HepG2 (cell line): ENCODE measurements around the gene PRR30. TPM values are rescaled to one million over a fixed set of nuclear protein-coding genes. Genes with fewer than 3 reads are reported as not detected.
A peak's percentile ranks its signal among the peaks of the same experiment; 100 is the strongest.

Experiments
- ATAC-seq: fragments of 200-7000 bp; cut with Tn5 transposase; 3 replicates; pipeline ENCODE4 v1.9.1; 2020; ENCODE audit warnings: mild to moderate bottlenecking, moderate library complexity
- BruUV-seq: library from RNA; stranded (reverse); fragments of 400-500 nt; replicated peaks from 2 replicates; lab custom pipeline; 2021; lab: Mats Ljungman, UMichigan
- CTCF ChIA-PET: fragments of 300-600 bp; formaldehyde crosslinking; extraction: SDS; loops from one replicate; lab custom pipeline; 2021; ENCODE audit warnings: low total read pairs, inconsistent platforms, low intra/inter-chr PET ratio; lab: Yijun Ruan, JAX
- POLR2A ChIA-PET: fragments of 350-600 bp; sonication (Branson Sonifier 250); formaldehyde crosslinking; loops from one replicate; lab custom pipeline; 2020; ENCODE audit warnings: antibody characterized with exemption, inconsistent platforms; lab: Yijun Ruan, JAX
- DNase-seq: peaks from one replicate; pipeline ENCODE4 v3.0.0-alpha.2; 2015; ENCODE audit warnings: low spot score
- FAIRE-seq: peaks from 3 replicates; lab custom pipeline; 2011; peaks lifted over from hg19 to GRCh38; lab: Jason Lieb, UNC
- H2AFZ ChIP-seq: one replicate; pipeline ENCODE4 v1.6.1; 2011; ENCODE audit warnings: low read length, inconsistent platforms
- H3K27ac ChIP-seq: fragments of 300-600 bp; 3 replicates; pipeline ENCODE4 v1.8.0; 2011; ENCODE audit warnings: mixed run types, mild to moderate bottlenecking, mixed read lengths, low read length, inconsistent platforms; ENCODE audit not compliant: insufficient read depth; ENCODE audit errors: extremely low read length
- H3K27me3 ChIP-seq, 2 experiments: fragments of 200-600 bp in 1 of 2; 2 replicates in 1 of 2; 3 replicates in 1 of 2; pipeline versions ENCODE4 v1.6.0 to v1.8.0; 2011; ENCODE audit warnings: low read length in 2 of 2, mild to moderate bottlenecking in 2 of 2, moderate library complexity in 2 of 2, inconsistent platforms in 1 of 2; ENCODE audit not compliant: insufficient read depth in 2 of 2, control insufficient read depth in 1 of 2
- H3K36me3 ChIP-seq, 2 experiments: fragments of 200-600 bp in 1 of 2; replicated peaks in 1 of 2; 2 replicates in 1 of 2; 3 replicates in 1 of 2; pipeline versions ENCODE4 v1.5.1 to v1.8.0; 2011; ENCODE audit warnings: low read length in 2 of 2, inconsistent platforms in 1 of 2; ENCODE audit not compliant: insufficient read depth in 2 of 2, control insufficient read depth in 1 of 2
- H3K4me1 ChIP-seq: 2 replicates; pipeline ENCODE4 v1.5.1; 2012; ENCODE audit warnings: low read length, inconsistent platforms; ENCODE audit not compliant: insufficient read depth
- H3K4me2 ChIP-seq: 2 replicates; pipeline ENCODE4 v1.6.0; 2011; ENCODE audit warnings: low read depth, low read length, inconsistent platforms
- H3K4me3 ChIP-seq, 3 experiments: fragments of 200-600 bp in 1 of 3; sonication (generic), shearing (Covaris generic) in 1 of 3; replicated peaks in 1 of 3; 2 replicates each; pipeline ENCODE4 v1.5.1; 2011 to 2016; ENCODE audit warnings: low read length in 3 of 3, inconsistent platforms in 2 of 3, low read depth in 2 of 3, mild to moderate bottlenecking in 2 of 3, control low read depth in 1 of 3, mixed read lengths in 1 of 3; ENCODE audit not compliant: insufficient read depth in 1 of 3
- H3K79me2 ChIP-seq: one replicate; pipeline ENCODE4 v1.6.1; 2011; ENCODE audit warnings: low read length, inconsistent platforms; ENCODE audit not compliant: insufficient read depth
- H3K9ac ChIP-seq: 2 replicates; pipeline ENCODE4 v1.6.0; 2011; ENCODE audit warnings: mild to moderate bottlenecking, low read depth, low read length, inconsistent platforms; ENCODE audit not compliant: insufficient read depth
- H3K9me3 ChIP-seq: 2 replicates; pipeline ENCODE4 v1.5.1; 2012; ENCODE audit warnings: mild to moderate bottlenecking, low read length
- H4K20me1 ChIP-seq: 2 replicates; pipeline ENCODE4 v1.6.0; 2011; ENCODE audit warnings: inconsistent platforms, mild to moderate bottlenecking, low read length, moderate library complexity; ENCODE audit not compliant: insufficient read depth
- BRCA1 ChIP-seq: sonication (generic); formaldehyde crosslinking; IDR thresholded peaks from 2 replicates; pipeline ENCODE4 v1.4.0; 2020; ENCODE audit warnings: missing genetic modification reagents
- FOSL1 ChIP-seq: sonication (generic); formaldehyde crosslinking; IDR thresholded peaks from 2 replicates; pipeline ENCODE4 v1.9.0; 2021; ENCODE audit warnings: missing genetic modification reagents, borderline replicate concordance
- HNRNPLL ChIP-seq: fragments of 200-400 bp; formaldehyde crosslinking; IDR thresholded peaks from 2 replicates; pipeline ENCODE4 v1.6.1; 2017; ENCODE audit warnings: mild to moderate bottlenecking, low read depth, low read length; ENCODE audit not compliant: poor library complexity, severe bottlenecking
- HOXA9 ChIP-seq: sonication (generic); formaldehyde crosslinking; IDR thresholded peaks from 2 replicates; pipeline ENCODE4 v1.8.1; 2022; ENCODE audit warnings: missing genetic modification reagents, mild to moderate bottlenecking, moderate library complexity, borderline replicate concordance
- MEIS2 ChIP-seq: sonication (generic); formaldehyde crosslinking; IDR thresholded peaks from 2 replicates; pipeline ENCODE4 v1.9.0; 2021; ENCODE audit warnings: mild to moderate bottlenecking, missing genetic modification reagents
- NKX3-1 ChIP-seq: sonication (generic); formaldehyde crosslinking; IDR thresholded peaks from 2 replicates; pipeline ENCODE4 v1.5.0; 2020; ENCODE audit warnings: missing genetic modification reagents
- NPAS2 ChIP-seq: sonication (generic); formaldehyde crosslinking; IDR thresholded peaks from 2 replicates; pipeline ENCODE4 v1.8.0; 2022; ENCODE audit warnings: mild to moderate bottlenecking, missing genetic modification reagents, borderline replicate concordance
- SMAD1 ChIP-seq: sonication (generic); formaldehyde crosslinking; IDR thresholded peaks from 2 replicates; pipeline ENCODE4 v1.4.0; 2020; ENCODE audit warnings: missing genetic modification reagents, low read depth, mild to moderate bottlenecking, borderline replicate concordance
- TCF7L2 ChIP-seq: IDR thresholded peaks from 2 replicates; pipeline ENCODE4 v1.6.1; 2011; ENCODE audit warnings: mild to moderate bottlenecking, low read depth, low read length, moderate library complexity
- TERF1 ChIP-seq: sonication (generic); formaldehyde crosslinking; IDR thresholded peaks from 2 replicates; pipeline ENCODE4 v1.8.0; 2022; ENCODE audit warnings: mild to moderate bottlenecking, missing genetic modification reagents, moderate library complexity
- ZFY ChIP-seq: sonication (generic); formaldehyde crosslinking; IDR thresholded peaks from 2 replicates; pipeline ENCODE4 v1.4.0; 2020; ENCODE audit warnings: missing genetic modification reagents
- ZNF124 ChIP-seq: sonication (generic); formaldehyde crosslinking; IDR thresholded peaks from 2 replicates; pipeline ENCODE4 v1.4.0; 2020; ENCODE audit warnings: missing genetic modification reagents
- ZNF24 ChIP-seq: fragments of 450-650 bp; IDR thresholded peaks from 2 replicates; pipeline ENCODE4 v1.6.1; 2017; ENCODE audit warnings: antibody characterized with exemption, mild to moderate bottlenecking
- ZNF441 ChIP-seq: sonication (generic); formaldehyde crosslinking; IDR thresholded peaks from 2 replicates; pipeline ENCODE4 v1.7.0; 2021; ENCODE audit warnings: missing genetic modification reagents, borderline replicate concordance
- ZZZ3 ChIP-seq: sonication (generic); formaldehyde crosslinking; IDR thresholded peaks from 2 replicates; pipeline ENCODE4 v1.4.0; 2020; ENCODE audit warnings: missing genetic modification reagents, mild to moderate bottlenecking, borderline replicate concordance
- WGBS: methylation state at CpG from one replicate; pipeline ENCODE4 v1.1.6; 2017; ENCODE audit warnings: low lambda C conversion rate; 5-methylcytosine and 5-hydroxymethylcytosine counted together
- in situ Hi-C: cut with HindIII; loops from 2 replicates; pipeline ENCODE4 v1.10.0; 2017; ENCODE audit warnings: low pct_unique_long_range_greater_than_20kb; ENCODE audit not compliant: extremely low pct_ligation_motif_present
- intact Hi-C: fragments of 100-400 bp; cut with micrococcal nuclease; formaldehyde crosslinking; loops from one replicate; pipeline ENCODE4 v1.10.0; 2022; ENCODE audit not compliant: unreplicated experiment
- polyA plus RNA-seq, 8 experiments: library from polyadenylated mRNA; depleted of rRNA in 3 of 8; stranded (reverse) in 7 of 8; unstranded in 1 of 8; fragments of >200 nt; fragmentation: Illumina TruSeq in 4 of 8; extraction: Trizol in 4 of 8; gene quantifications; 2 replicates each; pipeline versions ENCODE4 v1.2.1 to v1.2.3, GENCODE V29; 2011 to 2016; ENCODE audit warnings: low read depth in 4 of 8, missing spikeins in 1 of 8, mixed read lengths in 1 of 8; ENCODE audit not compliant: insufficient read depth in 1 of 8
- total RNA-seq, 5 experiments: library from RNA; depleted of rRNA; stranded (reverse); fragments of >200 nt; fragmentation: Illumina TruSeq; extraction: Trizol; gene quantifications; 2 replicates each; pipeline ENCODE4 v1.2.3, GENCODE V29; 2016; ENCODE audit warnings: low read depth in 1 of 5
- TF ChIP-seq, protein P1 (sequence below): sonication (generic); formaldehyde crosslinking; conservative IDR thresholded peaks from 2 replicates; pipeline ENCODE4 v1.4.0; 2020; ENCODE audit warnings: mild to moderate bottlenecking, missing genetic modification reagents, moderate library complexity

The PRR30 gene
- total and polyA plus RNA-seq, 2 of the 13 experiments (the other 11 are each of a cell fraction or from before 2014, with no cell fraction given), result not detected

DNA sequence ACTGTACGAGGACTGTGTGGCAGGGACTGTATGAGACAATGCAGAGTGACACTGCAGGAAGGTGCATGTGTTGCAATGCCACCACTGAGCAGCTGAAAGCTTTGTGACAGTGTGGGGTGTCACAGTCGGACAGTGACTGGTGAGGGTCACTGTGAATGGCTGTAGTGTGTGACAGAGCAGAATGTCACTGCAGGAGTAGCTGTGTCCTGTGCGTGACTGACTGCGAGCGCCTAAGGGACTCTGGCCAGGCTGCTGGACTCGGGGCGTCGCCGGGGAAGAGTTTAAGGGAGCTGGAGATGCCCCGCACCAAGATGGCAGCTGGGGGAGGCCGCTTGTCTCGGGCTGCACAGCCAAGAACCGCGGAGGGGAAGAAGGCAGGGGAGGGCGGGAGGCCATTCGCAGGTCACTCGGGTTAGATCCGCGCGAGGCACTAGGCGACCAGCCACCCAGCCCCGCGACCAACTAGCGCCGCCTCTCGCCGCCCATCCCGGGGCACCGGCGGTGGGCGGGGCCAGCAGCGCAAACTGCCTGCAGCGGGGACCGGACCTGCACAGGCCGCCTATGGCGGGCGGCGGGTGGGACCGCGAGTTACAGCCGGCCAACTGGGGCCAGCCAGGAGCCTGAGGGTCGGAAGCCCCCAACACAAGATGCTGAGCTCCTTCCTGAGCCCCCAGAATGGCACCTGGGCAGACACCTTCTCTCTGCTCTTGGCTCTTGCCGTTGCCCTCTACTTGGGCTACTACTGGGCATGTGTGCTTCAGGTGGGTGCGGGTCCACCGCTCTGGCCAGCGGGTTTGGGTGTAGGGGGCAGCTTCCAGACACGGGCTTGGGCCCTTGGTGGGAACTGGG lies 15.7 kb downstream of the PRR30 start, which contains the start of gene ABHD1 (continued):
- TF ChIP-seq TCF7L2 (no peak), ZNF124 (CRISPR knock-in tag) (no peak), ZNF441 (CRISPR knock-in tag) (no peak), FOSL1 (CRISPR knock-in tag) (no peak), ZFY (CRISPR knock-in tag) (peak; percentile 76), MEIS2 (peak; percentile 66; the same call in 1 of the 2 replicates), TERF1 (no peak), ZNF24 (no peak), BRCA1 (no peak)

GRCh38 chr2:27122791-27123190 lies 16.4 kb downstream of the PRR30 start:
- no peak overlapping the region for H3K27ac ChIP-seq
- intact Hi-C loops, result loop anchor here (1.0 kb wide), 1 partner anchor 12 kb away; the partner anchor contains the start of gene PREB
- peaks cover 2 to 48% of the 10 kb centered on the region in 2 experiments; a peak in 4 of 5 replicates for H3K27me3 ChIP-seq
- 47% methylated on average over 7 of the region's 7 CpGs for WGBS
- no peak for FAIRE-seq
- no peaks in the 10 kb centered on the region for H3K79me2 ChIP-seq
- peak overlapping the region; percentile 4 for H2AFZ ChIP-seq
- peak overlapping the region; percentile 46 to 80 (median 62); a peak in 3 of 6 replicates for H3K4me3 ChIP-seq
- H3K4me2 ChIP-seq, result peak overlapping the region; percentile 99
- peak; percentile 1; the same call in 2 of the 3 replicates for ATAC-seq
- peak overlapping the region; percentile 66; the same call in 1 of the 2 replicates for H3K9ac ChIP-seq
- ChIA-PET CTCF (no interaction called here), POLR2A (interaction anchor here (0.9 to 5.3 kb wide), 11 partner anchors 10 to 72 kb away, joined by 3 to 76 read pairs (median 5); partner anchors contain the start of genes KHK, OST4, PREB and PRR30)
- no peak for DNase-seq
- H3K36me3 ChIP-seq, result no peaks in the 10 kb centered on the region
- BruUV-seq, result no TSS peak
- peaks cover 63% of the 10 kb centered on the region for H3K4me1 ChIP-seq
- H4K20me1 ChIP-seq, result no peaks in the 10 kb centered on the region
- in situ Hi-C loops, result no loop called here
- H3K9me3 ChIP-seq, result no peaks in the 10 kb centered on the region
- TF ChIP-seq HOXA9 (0 out of 2 replicates have a peak, but pooled peaks have one; percentile 48), ZZZ3 (0 out of 2 replicates have a peak, but pooled peaks have one; percentile 5), HNRNPLL (no peak), NPAS2 (no peak), NKX3-1 (CRISPR knock-in tag) (no peak), SMAD1 (CRISPR knock-in tag) (no peak)
- TF ChIP-seq, protein P1, sequence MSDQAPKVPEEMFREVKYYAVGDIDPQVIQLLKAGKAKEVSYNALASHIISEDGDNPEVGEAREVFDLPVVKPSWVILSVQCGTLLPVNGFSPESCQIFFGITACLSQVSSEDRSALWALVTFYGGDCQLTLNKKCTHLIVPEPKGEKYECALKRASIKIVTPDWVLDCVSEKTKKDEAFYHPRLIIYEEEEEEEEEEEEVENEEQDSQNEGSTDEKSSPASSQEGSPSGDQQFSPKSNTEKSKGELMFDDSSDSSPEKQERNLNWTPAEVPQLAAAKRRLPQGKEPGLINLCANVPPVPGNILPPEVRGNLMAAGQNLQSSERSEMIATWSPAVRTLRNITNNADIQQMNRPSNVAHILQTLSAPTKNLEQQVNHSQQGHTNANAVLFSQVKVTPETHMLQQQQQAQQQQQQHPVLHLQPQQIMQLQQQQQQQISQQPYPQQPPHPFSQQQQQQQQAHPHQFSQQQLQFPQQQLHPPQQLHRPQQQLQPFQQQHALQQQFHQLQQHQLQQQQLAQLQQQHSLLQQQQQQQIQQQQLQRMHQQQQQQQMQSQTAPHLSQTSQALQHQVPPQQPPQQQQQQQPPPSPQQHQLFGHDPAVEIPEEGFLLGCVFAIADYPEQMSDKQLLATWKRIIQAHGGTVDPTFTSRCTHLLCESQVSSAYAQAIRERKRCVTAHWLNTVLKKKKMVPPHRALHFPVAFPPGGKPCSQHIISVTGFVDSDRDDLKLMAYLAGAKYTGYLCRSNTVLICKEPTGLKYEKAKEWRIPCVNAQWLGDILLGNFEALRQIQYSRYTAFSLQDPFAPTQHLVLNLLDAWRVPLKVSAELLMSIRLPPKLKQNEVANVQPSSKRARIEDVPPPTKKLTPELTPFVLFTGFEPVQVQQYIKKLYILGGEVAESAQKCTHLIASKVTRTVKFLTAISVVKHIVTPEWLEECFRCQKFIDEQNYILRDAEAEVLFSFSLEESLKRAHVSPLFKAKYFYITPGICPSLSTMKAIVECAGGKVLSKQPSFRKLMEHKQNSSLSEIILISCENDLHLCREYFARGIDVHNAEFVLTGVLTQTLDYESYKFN (CRISPR knock-in tag), result 0 out of 2 replicates have a peak, but pooled peaks have one; percentile 3
